ENCODE results near the gene PDCL2. TPM values are rescaled to one million over a fixed set of nuclear protein-coding genes. Genes with fewer than 3 reads are reported as not detected.

Gene PDCL2
- total RNA-seq, 1 experiment from 2014 or later: not detected

GRCh38 chr4:55518442-55518841 is 73.6 kb downstream of the PDCL2 start:
- Histone ChIP-seq H2BK5ac (ENCODE audit: insufficient read length, low read length) (no peak overlapping the region), H3K14ac (ENCODE audit: insufficient read depth, low read length) (no peak overlapping the region), H2BK15ac (ENCODE audit: low read depth, low read length) (no peak overlapping the region), H2BK20ac (ENCODE audit: low read depth, low read length, poor library complexity, severe bottlenecking) (no peak overlapping the region), H3K79me1 (ENCODE audit: insufficient read depth, low read depth, low read length, poor library complexity, severe bottlenecking) (peaks cover 2% of the 10 kb centered on the region), H4K5ac (ENCODE audit: insufficient read length, low read depth, low read length) (no peak overlapping the region), H3K18ac (ENCODE audit: insufficient read length, low read depth, low read length) (no peak overlapping the region), H3K4ac (ENCODE audit: low read depth, low read length) (no peak overlapping the region), H3K4me2 (ENCODE audit: insufficient read depth, insufficient read length, low read length) (no peak overlapping the region), H4K20me1 (ENCODE audit: control insufficient read depth, insufficient read depth, insufficient read length) (no peaks in the 10 kb centered on the region), H3K23me2 (ENCODE audit: insufficient read length, low read depth, low read length, poor library complexity, severe bottlenecking) (no peaks in the 10 kb centered on the region), H3K9me3 (ENCODE audit: control insufficient read depth, low read depth, low read length) (no peaks in the 10 kb centered on the region), H2BK120ac (ENCODE audit: low read depth, low read length, poor library complexity, severe bottlenecking) (no peak overlapping the region), H2AFZ (ENCODE audit: low read length) (no peak overlapping the region), H2AK5ac (ENCODE audit: insufficient read length, low read length) (no peak overlapping the region), H3K4me1 (ENCODE audit: insufficient read depth, low read length) (no peaks in the 10 kb centered on the region), H3K27ac (ENCODE audit: insufficient read length, low read depth, low read length) (no peak overlapping the region), H2BK12ac (ENCODE audit: insufficient read length, low read depth, low read length) (no peak overlapping the region), H3K79me2 (ENCODE audit: insufficient read depth, low read length) (peaks cover 2% of the 10 kb centered on the region; the same call in 1 of the 2 replicates), H4K8ac (replicated peaks; ENCODE audit: insufficient read length, low read depth, low read length) (no peak overlapping the region), H4K91ac (ENCODE audit: insufficient read length, low read depth, low read length) (no peak overlapping the region), H3K9ac (ENCODE audit: extremely low read depth, insufficient read length, low read length) (no peak overlapping the region), H3K56ac (ENCODE audit: insufficient read length, low read depth, low read length) (no peak overlapping the region), H3K27me3 (ENCODE audit: insufficient read depth, low read length) (no peaks in the 10 kb centered on the region), H3K23ac (ENCODE audit: insufficient read length, low read depth, low read length) (no peak overlapping the region), H3T11ph (ENCODE audit: low read length) (no peak overlapping the region)
- DNase-seq: no peak
- H3K4me1 Mint-ChIP-seq: peaks cover 10% of the 10 kb centered on the region in 2 experiments
- no peaks in the 10 kb centered on the region for H3K27me3 Mint-ChIP-seq (ENCODE audit: low read depth)
- peaks cover 3 to 9% of the 10 kb centered on the region in 2 experiments; a peak in 4 of 5 replicates for H3K9me3 Mint-ChIP-seq
- peaks cover 0 to 16% (median 11%) of the 10 kb centered on the region in 3 experiments; a peak in 5 of 7 replicates for H3K36me3 Mint-ChIP-seq (ENCODE audit: insufficient read depth in 1 of 3, low read depth in 3 of 3)
- 0 out of 7 replicates have a peak overlapping the region, but pooled peaks of 1 of the 3 experiments have one; percentile 33 for H3K27ac Mint-ChIP-seq
- no peak for TF ChIP-seq CTCF (conservative IDR thresholded peaks at IDR 0.05)
- no peak overlapping the region for H3K4me3 Mint-ChIP-seq
